Measurements from ENCODE around the gene ABCC5.

DNA sequence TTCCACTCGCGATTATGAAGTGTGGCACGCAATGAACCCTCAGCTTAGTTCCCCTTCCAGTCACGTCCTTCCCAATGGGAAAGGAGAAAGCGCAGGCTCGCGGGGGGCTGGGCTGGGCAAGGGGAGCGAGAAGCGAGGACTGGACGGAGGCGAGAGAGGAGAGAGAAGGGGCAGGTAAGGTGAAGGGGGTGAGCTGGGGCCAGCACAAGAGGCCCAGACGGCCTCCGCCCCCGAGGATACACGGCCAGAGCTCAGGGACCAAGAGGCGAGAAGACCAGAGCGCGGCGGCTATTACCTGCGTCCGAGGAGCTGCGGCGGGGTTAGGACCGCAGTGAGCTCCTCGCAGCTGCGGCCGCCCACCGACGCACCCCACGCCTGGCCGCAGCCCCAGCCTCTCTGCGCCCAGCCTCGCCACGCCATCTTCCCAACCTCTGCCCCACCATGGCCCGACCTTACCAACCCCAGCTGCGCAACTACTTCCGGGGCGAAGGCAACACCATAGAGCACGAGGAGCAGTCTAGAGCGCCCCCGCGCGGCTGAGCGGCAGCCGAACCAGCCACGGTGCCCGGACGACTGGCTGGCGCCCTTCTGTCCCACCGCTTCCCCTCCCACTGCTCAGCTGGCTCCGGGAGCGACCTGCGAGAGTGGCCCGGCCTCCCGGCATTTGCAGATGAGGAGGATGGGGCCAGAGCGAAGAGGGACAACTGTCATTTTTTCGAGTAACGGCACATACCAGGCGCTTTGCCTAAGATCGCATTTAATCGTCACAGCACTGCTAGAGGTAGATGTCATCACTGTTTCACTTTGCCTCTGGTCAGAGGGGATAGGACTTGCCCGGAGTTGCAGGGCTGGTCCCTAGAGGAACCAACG is 133.0 kb downstream of the ABCC5 start, which contains the start of gene PARL:
- TF ChIP-seq POLR2AphosphoS5 (IDR thresholded peaks at IDR 0.05; ENCODE audit: borderline replicate concordance, low read depth, low read length) (peak; percentile 92), EZH2 (IDR thresholded peaks at IDR 0.05) (no peak), FOXP2 (optimal IDR thresholded peaks at IDR 0.05; ENCODE audit: control extremely low read depth, extremely low read length, insufficient read depth) (peak; percentile 98)

Measured in SK-N-MC (cell line).